ENCODE results near the gene PIK3CA.

GRCh38 chr3:179272385-179272784 lies 124.2 kb downstream of the PIK3CA start:
- peak; percentile 61 for TF ChIP-seq CTCF (IDR thresholded peaks at IDR 0.05)
- no peak for TF ChIP-seq POLR2AphosphoS5 (IDR thresholded peaks at IDR 0.05; ENCODE audit: low read depth, low read length)
- TF ChIP-seq REST (IDR thresholded peaks at IDR 0.05; ENCODE audit: insufficient read depth in 1 of 2, low read depth in 2 of 2, low read length in 1 of 2): no peak
